ENCODE measurements around the gene ASB3.

- TF ChIP-seq CTCF (conservative IDR thresholded peaks at IDR 0.05; ENCODE audit: low read length) (no peak), EZH2phosphoT487 (IDR thresholded peaks at IDR 0.05; ENCODE audit: borderline replicate concordance) (no peak)
These were observed at the start of gene ASB3, which contains the start of gene ERLEC1 for GRCh38 chr2:53786705-53787613.
